ENCODE results near the gene DDX27.

GRCh38 chr20:49286689-49287551, 67.7 kb downstream of the DDX27 start:
- TF ChIP-seq CTCF (IDR thresholded peaks at IDR 0.05): no peak
- TF ChIP-seq POLR2A (IDR thresholded peaks at IDR 0.05): no peak
